Measurements from ENCODE around the gene NRL. TPM values are rescaled to one million over a fixed set of nuclear protein-coding genes. Genes with fewer than 3 reads are reported as not detected.

The NRL gene
- total and polyA plus RNA-seq, 9 of the 15 experiments (the other 6 are each of a cell fraction or from before 2014, with no cell fraction given) = 0.07 to 2.7 (median 1.4) TPM; not detected in 1

GRCh38 chr14:24095271-24096068 is 19.3 kb downstream of the NRL start:
- Histone ChIP-seq H3K27me3 (ENCODE audit: control insufficient read depth in 2 of 2, insufficient read depth in 2 of 2, low read length in 2 of 2) (no peaks in the 10 kb centered on the region), H3K36me3 (ENCODE audit: control insufficient read depth, insufficient read depth, low read length) (peaks cover 38% of the 10 kb centered on the region; the same call in 2 of the 3 replicates), H3K9ac (ENCODE audit: insufficient read depth in 1 of 2, low read depth in 2 of 2, low read length in 2 of 2) (peak overlapping the region; percentile 96 to 100), H3K9me1 (ENCODE audit: control insufficient read depth, insufficient read depth, low read length) (no peaks in the 10 kb centered on the region), H3K79me2 (ENCODE audit: control insufficient read depth, insufficient read depth, low read length) (peaks cover 29% of the 10 kb centered on the region), H3K9me3 (replicated peaks; ENCODE audit: control insufficient read depth, insufficient read depth, low read depth, low read length) (no peaks in the 10 kb centered on the region), H3K27ac (ENCODE audit: extremely low read depth, low read depth, low read length) (peak overlapping the region; percentile 98), H3K4me1 (replicated peaks in 1 of 2; ENCODE audit: control insufficient read depth in 2 of 2, insufficient read depth in 2 of 2, low read length in 2 of 2) (peaks cover 20 to 22% of the 10 kb centered on the region in 2 experiments; a peak in 4 of 5 replicates), H2AFZ (ENCODE audit: low read depth, low read length) (peak overlapping the region; percentile 77), H3K4me2 (ENCODE audit: insufficient read depth, low read length) (peak overlapping the region; percentile 95), H4K20me1 (replicated peaks; ENCODE audit: control insufficient read depth, insufficient read depth, low read length) (0 out of 2 replicates have a peak, but pooled peaks cover 2% of the 10 kb centered on the region), H3K4me3 (peak overlapping the region; percentile 99)
- FAIRE-seq (peak; percentile 97), DNase-seq (ENCODE audit: extremely low read depth in 1 of 4, low spot score in 3 of 4) (peak; percentile 77 to 91 (median 83)), ATAC-seq (peak; percentile 65)
- TSS peak; percentile 54 for BruUV-seq (replicated peaks)
- intact Hi-C loops (cut with micrococcal nuclease) = loop anchor here (2.0 to 10.0 kb wide), 3 partner anchors 19 to 81 kb away; partner anchors contain the start of genes DCAF11, EMC9, NRL and PSME2
- CTCF ChIA-PET (ENCODE audit: low intra/inter-chr PET ratio) = no interaction called here
- POLR2A ChIA-PET = interaction anchor here (0.8 to 5.8 kb wide), 11 partner anchors 8 to 147 kb away, joined by 3 to 40 read pairs (median 5); partner anchors contain the start of genes PSME1, RNF31, TINF2 and TM9SF1
- in situ Hi-C loops (cut with MboI) = no loop called here
- 0% methylated on average over 12 of the region's 12 CpGs for WGBS (ENCODE audit: insufficient coverage, low coverage, missing lambda C conversion rate)
- TF ChIP-seq RBFOX2 (IDR thresholded peaks at IDR 0.05; ENCODE audit: low read depth, low read length) (peak; percentile 5), SIN3A (IDR thresholded peaks at IDR 0.05; ENCODE audit: borderline replicate concordance in 2 of 2, control insufficient read depth in 1 of 2, low read depth in 2 of 2, low read length in 2 of 2) (peak in 1 of 2 experiments; percentile 74; a peak in 1 of 4 replicates), MLLT1 (IDR thresholded peaks at IDR 0.05) (peak in 1 of 2 experiments; percentile 45; a peak in 1 of 4 replicates), NCOR1 (IDR thresholded peaks at IDR 0.05) (no peak), HMG20B (CRISPR knock-in tag; IDR thresholded peaks at IDR 0.05) (no peak), MGA (IDR thresholded peaks at IDR 0.05) (peak; percentile 90), MBD2 (IDR thresholded peaks at IDR 0.05; ENCODE audit: borderline replicate concordance, low read depth) (0 out of 2 replicates have a peak, but pooled peaks have one; percentile 19)
